ENCODE data around the gene NAXD. TPM values are rescaled to one million over a fixed set of nuclear protein-coding genes. Genes with fewer than 3 reads are reported as not detected.

Gene NAXD
- total RNA-seq, 1 experiment from 2014 or later: 27.7 TPM

- no peaks in the 10 kb centered on the region for H3K9me3 Mint-ChIP-seq (ENCODE audit: unreplicated experiment)
- no peak overlapping the region for H3K4me3 Mint-ChIP-seq (ENCODE audit: unreplicated experiment)
- no peak for TF ChIP-seq CTCF (IDR thresholded peaks at IDR 0.05; ENCODE audit: unreplicated experiment)
- no peaks in the 10 kb centered on the region for H3K4me1 Mint-ChIP-seq (ENCODE audit: insufficient read depth, unreplicated experiment)
- POLR2A ChIA-PET: interaction anchor here (0.7 to 1.3 kb wide), 2 partner anchors 34 to 142 kb away, joined by 3 to 5 read pairs; no protein-coding TSS in a partner anchor
- peaks cover 73% of the 10 kb centered on the region for H3K36me3 Mint-ChIP-seq (ENCODE audit: insufficient read depth, unreplicated experiment)
- no peak overlapping the region for H3K27ac Mint-ChIP-seq (ENCODE audit: low read depth, unreplicated experiment)
- intact Hi-C loops (cut with micrococcal nuclease): no loop called here
- no peaks in the 10 kb centered on the region for H3K27me3 Mint-ChIP-seq (ENCODE audit: insufficient read depth, unreplicated experiment)
- CTCF ChIA-PET: interaction anchor here (0.6 kb wide), 1 partner anchor 49 kb away, joined by 3 read pairs; no protein-coding TSS in a partner anchor
- no TSS peak for BruUV-seq (replicated peaks)
- no peak for DNase-seq (ENCODE audit: unreplicated experiment)
These were observed 35.9 kb downstream of the NAXD start for GRCh38 chr13:110651271-110651670.

- no TSS peak for BruUV-seq (replicated peaks)
- H3K27ac Mint-ChIP-seq (ENCODE audit: low read depth, unreplicated experiment): no peak overlapping the region
- no peak for DNase-seq (ENCODE audit: unreplicated experiment)
- POLR2A ChIA-PET: interaction anchor here (0.7 to 1.3 kb wide), 4 partner anchors 15 to 142 kb away, joined by 3 to 5 read pairs (median 3); no protein-coding TSS in a partner anchor
- H3K4me3 Mint-ChIP-seq (ENCODE audit: unreplicated experiment): no peak overlapping the region
- no peaks in the 10 kb centered on the region for H3K9me3 Mint-ChIP-seq (ENCODE audit: unreplicated experiment)
- no peak for TF ChIP-seq CTCF (IDR thresholded peaks at IDR 0.05; ENCODE audit: unreplicated experiment)
- CTCF ChIA-PET: interaction anchor here (0.6 kb wide), 1 partner anchor 50 kb away, joined by 3 read pairs; no protein-coding TSS in a partner anchor
- H3K36me3 Mint-ChIP-seq (ENCODE audit: insufficient read depth, unreplicated experiment): peaks cover 77% of the 10 kb centered on the region
- no peaks in the 10 kb centered on the region for H3K4me1 Mint-ChIP-seq (ENCODE audit: insufficient read depth, unreplicated experiment)
- no peaks in the 10 kb centered on the region for H3K27me3 Mint-ChIP-seq (ENCODE audit: insufficient read depth, unreplicated experiment)
- intact Hi-C loops (cut with micrococcal nuclease): no loop called here
These were observed 36.4 kb downstream of the NAXD start for GRCh38 chr13:110651726-110652230.

- no peaks in the 10 kb centered on the region for H3K27me3 Mint-ChIP-seq (ENCODE audit: insufficient read depth, unreplicated experiment)
- no peaks in the 10 kb centered on the region for H3K4me1 Mint-ChIP-seq (ENCODE audit: insufficient read depth, unreplicated experiment)
- DNase-seq (ENCODE audit: unreplicated experiment): no peak
- no peak overlapping the region for H3K4me3 Mint-ChIP-seq (ENCODE audit: unreplicated experiment)
- H3K27ac Mint-ChIP-seq (ENCODE audit: low read depth, unreplicated experiment): no peak overlapping the region
- H3K36me3 Mint-ChIP-seq (ENCODE audit: insufficient read depth, unreplicated experiment): peaks cover 79% of the 10 kb centered on the region
- BruUV-seq (replicated peaks): no TSS peak
- POLR2A ChIA-PET: interaction anchor here (0.7 to 1.3 kb wide), 4 partner anchors 11 to 123 kb away, joined by 3 to 5 read pairs (median 3); no protein-coding TSS in a partner anchor
- intact Hi-C loops (cut with micrococcal nuclease): no loop called here
- TF ChIP-seq CTCF (IDR thresholded peaks at IDR 0.05; ENCODE audit: unreplicated experiment): no peak
- no peaks in the 10 kb centered on the region for H3K9me3 Mint-ChIP-seq (ENCODE audit: unreplicated experiment)
- CTCF ChIA-PET: interaction anchor here (0.6 kb wide), 2 partner anchors 11 to 25 kb away, joined by 3 to 4 read pairs; no protein-coding TSS in a partner anchor
These were observed 36.9 kb downstream of the NAXD start for GRCh38 chr13:110652231-110652730.

- Mint-ChIP-seq H3K27me3 (ENCODE audit: insufficient read depth, unreplicated experiment) (no peaks in the 10 kb centered on the region), H3K4me3 (ENCODE audit: unreplicated experiment) (no peak overlapping the region), H3K4me1 (ENCODE audit: insufficient read depth, unreplicated experiment) (no peaks in the 10 kb centered on the region), H3K36me3 (ENCODE audit: insufficient read depth, unreplicated experiment) (peaks cover 80% of the 10 kb centered on the region), H3K9me3 (ENCODE audit: unreplicated experiment) (no peaks in the 10 kb centered on the region), H3K27ac (ENCODE audit: low read depth, unreplicated experiment) (no peak overlapping the region)
- no peak for TF ChIP-seq CTCF (IDR thresholded peaks at IDR 0.05; ENCODE audit: unreplicated experiment)
- DNase-seq (ENCODE audit: unreplicated experiment): no peak
- BruUV-seq (replicated peaks): no TSS peak
- ChIA-PET POLR2A (interaction anchor here (0.7 to 1.0 kb wide), 2 partner anchors 11 to 14 kb away, joined by 3 read pairs; no protein-coding TSS in a partner anchor), CTCF (interaction anchor here (0.6 kb wide), 2 partner anchors 10 to 25 kb away, joined by 3 to 4 read pairs; no protein-coding TSS in a partner anchor)
- intact Hi-C loops (cut with micrococcal nuclease): no loop called here
These were observed 37.4 kb downstream of the NAXD start for GRCh38 chr13:110652764-110653163.

All from MCF 10A (cell line).